HT1080 (cell line): ENCODE measurements around the gene CYP2C8. TPM values are rescaled to one million over a fixed set of nuclear protein-coding genes. Genes with fewer than 3 reads are reported as not detected.
"Not testable (repeated sequence)": the region's sequence is repeated elsewhere in the genome, so short reads cannot be mapped to it uniquely, and the experiment has no call there.

Experiments used
- DNase-seq: peaks from one replicate; pipeline ENCODE4 v3.0.0-alpha.2; 2015; ENCODE audit warnings: low read depth
- polyA plus RNA-seq, 2 experiments: library from polyadenylated mRNA; depleted of rRNA; stranded (reverse); fragments of >200 nt; gene quantifications; 2 replicates each; pipeline ENCODE4 v1.2.3, GENCODE V29; 2015
- total RNA-seq: library from RNA; depleted of rRNA; stranded (reverse); fragments of >200 nt; shearing (Covaris generic); gene quantifications from 2 replicates; pipeline ENCODE4 v1.2.3, GENCODE V29; 2014; rRNA removed

The CYP2C8 gene
- total RNA-seq, result not detected in 2 replicates
- not detected in 2 replicates for polyA plus RNA-seq (2015; cell fraction: cytosol; rRNA removed)
- polyA plus RNA-seq (2015; cell fraction: nucleus; rRNA removed), result not detected in 2 replicates

DNA sequence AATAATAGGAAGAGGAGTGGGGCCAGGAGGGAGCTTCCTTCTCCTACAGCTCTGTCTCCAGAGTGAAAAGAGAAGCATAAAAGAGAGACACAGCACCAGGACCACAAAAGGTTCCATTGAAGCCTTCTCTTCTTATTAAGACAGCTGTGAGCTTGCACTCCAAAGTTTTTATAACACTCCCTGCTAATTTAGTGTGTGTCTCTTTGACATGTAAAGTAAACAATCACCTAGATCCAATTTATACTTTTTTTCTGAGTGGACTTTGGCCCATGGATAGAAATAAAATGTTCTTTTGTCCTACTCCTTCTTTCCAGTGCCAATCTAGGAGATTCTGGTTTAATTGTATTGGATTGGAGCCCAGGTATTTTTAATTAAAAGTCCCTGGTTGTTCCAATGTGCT lies at the start of gene CYP2C8:
Gene CYP2C8, minus strand, starts transcription at position 212 of the 400 bp plus-strand sequence. Its CDS starts 95 bp downstream, at position 117.
- DNase-seq, result no peak

DNA sequence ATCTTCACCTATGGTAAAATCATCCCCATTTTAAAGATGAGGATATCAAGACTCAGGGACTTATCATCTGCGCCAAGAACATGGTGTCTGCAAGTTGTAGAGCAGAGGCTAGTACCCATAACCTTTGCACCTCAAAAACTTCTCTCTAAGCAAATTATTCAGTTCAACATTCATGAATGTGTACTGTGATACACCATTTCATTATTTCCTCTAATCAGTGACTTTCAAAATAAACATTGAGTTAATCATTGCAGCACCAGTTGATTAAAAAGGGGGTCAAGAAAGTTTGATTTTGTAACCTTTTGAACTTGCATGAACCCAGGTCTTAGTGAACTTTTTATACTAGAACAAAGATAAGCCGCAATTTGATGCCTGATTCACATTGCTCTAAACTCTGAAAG lies 47.6 kb upstream of the CYP2C8 start:
- no peak for DNase-seq

DNA sequence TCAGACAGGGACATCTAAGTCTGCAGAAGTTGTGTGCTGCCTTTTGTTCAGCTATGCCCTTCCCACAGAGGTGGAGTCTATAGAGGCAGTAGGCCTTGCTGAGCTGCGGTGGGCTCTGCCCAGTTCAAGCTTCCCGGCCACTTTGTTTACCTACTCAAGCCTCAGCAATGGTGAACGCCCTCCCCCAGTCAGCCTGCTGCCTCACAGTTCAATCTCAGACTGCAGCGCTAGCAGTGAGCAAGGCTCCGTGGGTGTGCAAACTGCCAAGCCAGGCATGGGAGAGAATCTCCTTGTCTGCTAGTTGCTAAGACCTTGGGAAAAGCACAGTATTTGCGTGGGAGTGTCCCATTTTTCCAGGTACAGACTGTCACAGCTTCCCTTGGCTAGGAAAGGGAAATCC lies 41.5 kb upstream of the CYP2C8 start:
- DNase-seq, result not testable (repeated sequence)

GRCh38 chr10:95097805-95098204 lies 28.5 kb upstream of the CYP2C8 start:
- no peak for DNase-seq

- DNase-seq, result no peak
Measured at GRCh38 chr10:95096143-95096542, 26.8 kb upstream of the CYP2C8 start.

GRCh38 chr10:95079626-95080025 lies 10.3 kb upstream of the CYP2C8 start:
- not testable (repeated sequence) for DNase-seq

GRCh38 chr10:95077556-95077955 lies 8.3 kb upstream of the CYP2C8 start:
- DNase-seq, result no peak

DNA sequence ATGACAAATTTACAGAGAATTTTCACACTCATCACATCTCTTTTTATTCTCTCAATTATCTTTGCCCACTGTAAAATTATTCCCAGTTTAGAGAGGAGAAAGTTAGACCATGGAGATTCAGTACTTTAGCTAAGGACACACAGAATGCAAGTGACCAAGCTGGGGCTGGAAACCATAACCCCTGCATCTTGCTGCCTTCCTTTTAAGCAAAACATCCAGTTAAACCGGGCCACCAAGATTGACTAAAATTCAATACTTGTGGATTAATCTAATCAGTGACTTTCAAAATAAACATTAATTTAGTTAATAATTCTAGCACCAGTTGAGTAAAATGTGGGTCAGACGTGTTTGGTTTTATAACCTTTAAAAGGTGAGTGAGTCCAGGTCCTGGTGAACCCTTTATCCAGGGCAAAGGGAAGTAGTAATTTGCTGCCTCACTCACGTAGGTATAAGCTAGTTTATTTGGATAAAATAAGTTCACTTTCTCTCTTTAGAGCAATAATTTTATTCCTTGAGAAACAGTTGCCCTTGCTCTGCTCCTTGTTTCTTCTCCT lies 1.9 kb upstream of the CYP2C8 start:
- DNase-seq, result no peak

- DNase-seq, result not testable (repeated sequence)
Measured at GRCh38 chr10:95064125-95064524, 5.2 kb downstream of the CYP2C8 start.

DNA sequence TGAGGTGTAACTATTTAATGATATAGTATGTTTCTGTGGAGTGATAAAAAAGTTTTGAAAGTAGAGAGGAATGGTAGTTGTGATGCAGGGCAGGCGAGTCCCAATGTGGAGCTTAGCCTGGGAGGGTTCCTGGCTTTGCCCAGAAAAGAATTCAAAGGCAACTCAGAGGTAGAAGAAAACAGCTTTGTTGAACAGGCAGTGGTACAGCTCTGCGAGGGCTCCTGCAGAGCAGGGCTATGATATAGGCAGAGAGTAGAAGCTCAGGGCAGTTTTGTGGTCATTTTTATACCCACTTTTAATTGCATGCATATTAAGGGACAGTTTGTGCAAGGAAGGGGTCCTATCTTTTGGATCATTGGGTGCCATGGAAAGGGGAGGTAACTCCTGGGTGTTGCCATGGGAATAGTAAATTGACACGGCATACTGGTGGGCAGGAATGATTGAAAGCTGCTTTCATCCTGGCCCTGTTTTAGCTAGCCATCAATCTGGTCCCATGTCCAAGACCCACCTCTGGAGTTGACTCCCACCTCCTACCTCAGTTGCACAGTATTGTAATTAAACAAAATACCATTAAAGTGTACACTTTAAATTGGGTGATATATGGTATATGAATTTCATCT lies 12.4 kb downstream of the CYP2C8 start:
- no peak for DNase-seq

DNA sequence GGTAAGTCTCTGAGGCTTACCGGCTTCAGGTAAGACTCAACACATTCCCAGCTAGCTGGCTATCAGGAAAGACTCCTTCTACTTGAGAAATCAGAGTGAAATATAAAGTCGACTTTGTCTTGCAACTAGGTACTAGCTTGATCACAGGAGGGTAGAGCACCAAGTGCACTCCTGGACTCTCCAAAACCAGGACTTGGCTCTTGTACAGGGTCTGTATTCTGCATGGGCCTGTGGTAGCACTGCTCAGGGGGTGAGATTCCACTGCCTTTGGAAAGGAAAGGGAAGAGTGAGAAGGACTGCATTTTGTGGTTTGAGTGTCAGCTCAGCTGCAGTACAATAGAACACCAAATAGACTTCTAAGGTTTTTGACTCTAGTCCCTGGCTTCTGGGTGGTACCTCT lies 19.4 kb downstream of the CYP2C8 start:
- DNase-seq, result no peak

GRCh38 chr10:95048206-95048605 lies 21.1 kb downstream of the CYP2C8 start:
- DNase-seq, result no peak

DNA sequence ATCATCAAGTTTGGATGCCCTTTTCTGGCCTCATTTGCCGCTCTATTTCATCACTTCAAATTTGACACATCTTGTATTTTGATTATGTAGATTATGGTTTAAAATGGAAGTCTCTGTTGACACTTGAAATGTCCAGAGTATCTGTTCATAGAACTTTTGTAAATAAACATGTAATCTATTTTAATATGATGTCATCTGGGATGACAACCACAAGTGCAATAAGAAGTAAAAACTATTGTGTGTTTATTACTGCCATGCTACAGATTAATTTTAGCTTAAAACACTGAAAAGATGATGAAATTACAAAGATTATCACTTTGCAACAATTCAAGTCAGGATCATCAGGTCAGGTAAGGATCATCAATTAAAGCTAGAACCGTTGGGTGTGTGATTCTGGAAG lies 30.0 kb downstream of the CYP2C8 start:
- DNase-seq, result no peak

GRCh38 chr10:95035332-95036295 lies 33.7 kb downstream of the CYP2C8 start:
- no peak for DNase-seq

DNA sequence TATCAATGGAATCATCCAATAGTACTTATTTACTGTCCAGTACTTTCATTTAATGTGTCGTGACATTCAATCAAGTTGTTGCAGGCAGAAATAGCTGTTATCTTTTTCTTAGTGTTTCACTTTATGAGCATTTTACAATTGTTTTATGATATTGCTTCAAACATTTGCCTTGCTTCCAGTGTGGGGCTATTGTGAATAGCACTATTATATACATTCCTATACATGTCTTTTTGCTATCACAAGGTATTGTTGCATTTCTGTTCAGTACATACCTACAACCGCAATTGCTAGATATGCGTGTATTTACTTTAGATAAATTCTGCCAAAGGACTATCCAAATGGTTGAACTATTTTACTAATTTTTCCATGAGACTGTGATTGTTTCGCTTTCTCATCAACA lies 34.9 kb downstream of the CYP2C8 start:
- DNase-seq, result no peak

- DNase-seq, result no peak
Measured at GRCh38 chr10:95031656-95032055, 37.6 kb downstream of the CYP2C8 start.

- DNase-seq, result no peak
Measured at GRCh38 chr10:95026461-95026860, 42.8 kb downstream of the CYP2C8 start.

- no peak for DNase-seq
Measured at GRCh38 chr10:94997741-94998174, 71.5 kb downstream of the CYP2C8 start.

- DNase-seq, result peak; percentile 74
Measured at GRCh38 chr10:94992811-94993210, 76.5 kb downstream of the CYP2C8 start.

DNA sequence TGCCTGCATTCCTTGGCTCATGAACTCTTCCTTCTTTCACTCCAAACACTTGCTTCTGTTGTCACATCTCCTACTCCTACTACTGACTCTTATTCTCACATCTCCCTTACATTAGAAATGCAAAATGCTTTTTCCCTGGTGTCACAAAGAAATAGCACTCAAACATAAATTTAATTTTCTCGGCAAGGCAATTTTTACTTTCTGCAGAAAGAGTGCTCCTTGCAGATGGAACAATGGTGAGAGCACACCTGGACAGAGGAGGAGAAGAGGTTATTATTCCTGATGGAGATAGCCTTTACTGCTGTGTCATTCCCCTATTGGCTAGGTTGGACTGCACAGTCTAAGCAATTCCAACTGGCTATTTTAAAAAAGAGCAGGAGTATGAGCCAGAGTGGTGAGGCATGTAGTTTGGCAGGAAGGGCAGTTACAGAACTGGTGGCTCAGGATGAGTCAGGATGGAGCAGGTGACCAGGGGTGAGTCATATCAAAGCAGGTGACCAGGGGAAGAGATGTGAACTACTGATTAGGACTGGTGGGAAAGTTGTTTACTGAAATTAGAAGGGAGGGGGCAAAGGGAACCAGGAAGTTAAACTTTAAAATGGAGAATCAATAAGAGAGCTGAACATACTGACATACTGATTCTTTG lies 77.9 kb downstream of the CYP2C8 start:
- peak; percentile 94 for DNase-seq

DNA sequence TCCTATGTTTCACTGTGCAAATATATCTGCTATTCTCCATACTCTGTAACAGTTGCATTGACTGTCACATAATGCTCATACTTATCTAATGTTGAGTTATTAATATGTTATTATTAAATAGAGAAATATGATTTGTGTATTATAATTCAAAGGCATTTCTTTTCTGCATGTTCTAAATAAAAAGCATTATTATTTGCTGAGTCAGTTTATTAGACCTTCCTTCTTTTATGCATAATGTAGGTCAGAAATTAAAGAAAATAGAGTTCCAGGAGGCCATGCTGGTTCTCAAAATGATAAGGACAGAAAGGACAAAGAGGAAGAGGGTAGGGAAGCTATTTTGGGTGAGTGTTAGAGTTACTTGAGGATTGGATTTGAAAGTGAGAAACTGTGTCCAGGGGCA lies 80.1 kb downstream of the CYP2C8 start:
- DNase-seq, result no peak
